HG02588 (cell line): ENCODE results near the gene PLXND1.
"Not testable (repeated sequence)": the region's sequence is repeated elsewhere in the genome, so short reads cannot be mapped to it uniquely, and the experiment has no call there.

Source experiments
- ATAC-seq: cut with Tn5 transposase; IDR thresholded peaks from one replicate; pipeline ENCODE4 v1.9.1; 2021; ENCODE audit warnings: mild to moderate bottlenecking, moderate library complexity; ENCODE audit not compliant: unreplicated experiment

PLXND1 gene

GRCh38 chr3:129606636-129607390, at the start of gene PLXND1:
TSS of gene PLXND1 (minus strand) at chr3:129606676. CDS start at chr3:129606639, 37 bp downstream.
- no peak for ATAC-seq

GRCh38 chr3:129655291-129655700, 48.8 kb upstream of the PLXND1 start:
- no peak for ATAC-seq

GRCh38 chr3:129654131-129654530, 47.7 kb upstream of the PLXND1 start:
- no peak for ATAC-seq

- ATAC-seq = no peak
Observed at GRCh38 chr3:129653019-129653418, 46.5 kb upstream of the PLXND1 start.

GRCh38 chr3:129651435-129652202, 45.1 kb upstream of the PLXND1 start:
- no peak for ATAC-seq

- no peak for ATAC-seq
Observed at GRCh38 chr3:129650256-129650872, 43.9 kb upstream of the PLXND1 start.

- no peak for ATAC-seq
Observed at GRCh38 chr3:129648391-129648790, 41.9 kb upstream of the PLXND1 start.

GRCh38 chr3:129645286-129645685, 38.8 kb upstream of the PLXND1 start:
- ATAC-seq = no peak

GRCh38 chr3:129644836-129645235, 38.4 kb upstream of the PLXND1 start:
- ATAC-seq = no peak

- not testable (repeated sequence) for ATAC-seq
Observed at GRCh38 chr3:129641567-129642260, 35.2 kb upstream of the PLXND1 start.

- ATAC-seq = not testable (repeated sequence)
Observed at GRCh38 chr3:129640985-129641384, 34.5 kb upstream of the PLXND1 start.

- no peak for ATAC-seq
Observed at GRCh38 chr3:129638481-129638880, 32.0 kb upstream of the PLXND1 start.

GRCh38 chr3:129636082-129636481, 29.6 kb upstream of the PLXND1 start:
- no peak for ATAC-seq

- no peak for ATAC-seq
Observed at GRCh38 chr3:129635656-129636055, 29.2 kb upstream of the PLXND1 start.

- ATAC-seq = no peak
Observed at GRCh38 chr3:129633751-129634481, 27.4 kb upstream of the PLXND1 start.

GRCh38 chr3:129632977-129633376, 26.5 kb upstream of the PLXND1 start:
- ATAC-seq = no peak

- ATAC-seq = no peak
Observed at GRCh38 chr3:129632556-129632955, 26.1 kb upstream of the PLXND1 start.

- no peak for ATAC-seq
Observed at GRCh38 chr3:129632056-129632455, 25.6 kb upstream of the PLXND1 start.

- ATAC-seq = no peak
Observed at GRCh38 chr3:129629011-129629410, 22.5 kb upstream of the PLXND1 start.

GRCh38 chr3:129628169-129628522, 21.7 kb upstream of the PLXND1 start:
- no peak for ATAC-seq
